Mucosa of descending colon (tissue), 3 donors: ENCODE data around the gene SLC9A9. TPM values are rescaled to one million over a fixed set of nuclear protein-coding genes. Genes with fewer than 3 reads are reported as not detected.
"Not testable (repeated sequence)": the region's sequence is repeated elsewhere in the genome, so short reads cannot be mapped to it uniquely, and the experiment has no call there.

Experiments
- ATAC-seq: fragments of 200-7000 bp; cut with Tn5 transposase; one replicate; pipeline ENCODE4 v1.9.1; 2020; ENCODE audit warnings: mild to moderate bottlenecking, moderate library complexity
- DNase-seq, 3 donors: peaks; one replicate each; pipeline ENCODE4 v3.0.0-alpha.2; 2020
- H3K36me3 ChIP-seq: fragments of 200-600 bp; one replicate; pipeline ENCODE4 v1.8.0; 2021; ENCODE audit warnings: low read depth, mild to moderate bottlenecking
- H3K4me1 ChIP-seq: fragments of 200-600 bp; one replicate; pipeline ENCODE4 v1.8.0; 2021; ENCODE audit warnings: low read depth, mild to moderate bottlenecking
- H3K4me3 ChIP-seq: fragments of 200-600 bp; one replicate; pipeline ENCODE4 v1.8.0; 2021; ENCODE audit warnings: mild to moderate bottlenecking
- H3K9me3 ChIP-seq: fragments of 200-600 bp; one replicate; pipeline ENCODE4 v1.8.0; 2021; ENCODE audit warnings: mild to moderate bottlenecking
- CTCF ChIP-seq: fragments of 200-600 bp; IDR thresholded peaks from one replicate; pipeline ENCODE4 v1.8.0; 2022; ENCODE audit warnings: antibody characterized with exemption, mild to moderate bottlenecking
- intact Hi-C, 2 donors: fragments of 100-400 bp; cut with DNase I in 1 of 2; cut with micrococcal nuclease in 1 of 2; formaldehyde crosslinking; loops; one replicate each; pipeline versions ENCODE4 v1.11.0 to v1.11.1; 2022; cut with DNase I, micrococcal nuclease
- total RNA-seq, 3 donors: library from RNA; stranded (reverse); fragmentation: NEBNext Ultra II Directional in 2 of 3; extraction: Animal tissue kit (Norgen Biotek cat#: 25700) in 2 of 3; gene quantifications; one replicate each; pipeline versions ENCODE4 v1.2.1 to v1.2.4, GENCODE V29; 2021 to 2023
- donor health status: DM: no; HTN: no; CAD: no; lungs with moderate emphysema.
- donor health status: DM: no; HTN: no; CAD: no.
- donor health status: DM: no; HTN: yes; CAD: no.

SLC9A9 gene
- total RNA-seq, 3 donors from 2014 or later: 3.2 to 18.2 (median 6.8) TPM

DNA sequence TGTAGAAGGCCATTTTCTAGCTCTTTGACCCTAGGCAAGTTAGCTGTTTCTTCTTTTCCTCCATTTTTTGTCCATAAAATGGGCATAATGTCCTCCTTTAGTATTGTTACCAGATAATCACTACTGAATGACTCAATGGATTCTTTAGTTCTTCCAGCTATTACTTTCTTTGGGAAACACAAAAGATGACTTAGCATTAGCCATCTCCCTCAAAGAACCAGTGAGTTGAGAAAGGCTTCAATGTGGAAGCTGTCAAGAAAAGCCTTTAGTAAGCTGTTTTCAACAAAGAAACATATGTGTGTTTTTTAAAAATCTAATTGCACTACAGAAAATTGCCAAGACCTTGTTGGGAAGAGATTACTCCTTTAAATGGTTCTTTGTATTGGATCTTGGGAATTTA lies 135.7 kb downstream of the SLC9A9 start:
- H3K36me3 ChIP-seq: no peaks in the 10 kb centered on the region
- DNase-seq: no peak
- intact Hi-C loops: no loop called here
- H3K9me3 ChIP-seq: no peaks in the 10 kb centered on the region
- ATAC-seq: no peak
- TF ChIP-seq CTCF: no peak
- no peaks in the 10 kb centered on the region for H3K4me1 ChIP-seq
- H3K4me3 ChIP-seq: no peak overlapping the region

DNA sequence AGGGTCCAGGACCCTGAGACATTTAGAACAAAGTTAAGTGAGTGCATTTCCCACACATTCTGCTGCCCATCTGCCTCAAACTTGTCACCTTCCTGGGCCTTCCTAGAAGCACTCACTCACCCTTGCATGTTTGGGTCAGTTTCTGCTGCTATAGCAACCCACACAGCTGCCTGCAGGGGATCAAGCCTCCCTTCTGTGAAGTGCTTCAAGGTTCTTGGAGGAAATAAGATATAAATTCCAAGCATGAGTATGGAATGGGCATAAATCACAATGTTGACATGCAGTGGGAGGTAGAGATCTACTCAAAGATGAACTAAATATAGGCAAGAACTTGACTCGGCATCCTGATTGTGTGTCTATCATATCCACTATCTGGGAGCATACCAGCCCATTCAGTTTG lies 140.4 kb downstream of the SLC9A9 start:
- Histone ChIP-seq H3K4me1 (no peaks in the 10 kb centered on the region), H3K36me3 (no peaks in the 10 kb centered on the region), H3K9me3 (no peaks in the 10 kb centered on the region), H3K4me3 (no peak overlapping the region)
- no peak for ATAC-seq
- TF ChIP-seq CTCF: no peak
- no peak for DNase-seq
- intact Hi-C loops: no loop called here

DNA sequence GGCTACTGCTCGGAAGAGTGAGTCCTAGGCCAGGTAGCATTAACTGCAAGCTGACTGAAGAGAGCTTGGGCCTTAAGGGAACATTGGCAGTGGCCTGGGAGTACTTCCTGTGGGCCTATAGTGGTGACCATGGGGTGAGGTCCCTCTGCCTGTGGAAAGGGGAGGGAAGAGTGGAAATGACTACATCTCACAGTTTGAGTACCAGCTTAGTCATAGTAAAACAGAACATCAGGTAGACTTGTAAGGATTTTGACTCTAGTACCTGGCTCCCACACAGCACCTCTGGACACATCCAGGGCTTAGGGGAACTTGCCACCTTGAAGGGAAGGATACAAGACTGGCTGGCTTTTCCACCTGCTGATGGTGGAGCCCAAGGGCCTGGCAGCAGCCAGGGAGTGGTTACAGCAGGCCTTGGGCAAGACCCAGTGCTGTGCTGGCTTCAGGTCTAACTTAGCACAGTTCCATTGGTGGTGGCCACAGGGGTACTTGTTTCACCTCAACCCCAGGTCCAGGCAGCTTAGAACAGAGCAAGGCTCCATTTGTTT lies 147.8 kb downstream of the SLC9A9 start:
- no peaks in the 10 kb centered on the region for H3K9me3 ChIP-seq
- intact Hi-C loops: no loop called here
- no peaks in the 10 kb centered on the region for H3K4me1 ChIP-seq
- no peak for DNase-seq
- no peak for TF ChIP-seq CTCF
- no peak for ATAC-seq
- H3K4me3 ChIP-seq: no peak overlapping the region
- H3K36me3 ChIP-seq: no peaks in the 10 kb centered on the region

DNA sequence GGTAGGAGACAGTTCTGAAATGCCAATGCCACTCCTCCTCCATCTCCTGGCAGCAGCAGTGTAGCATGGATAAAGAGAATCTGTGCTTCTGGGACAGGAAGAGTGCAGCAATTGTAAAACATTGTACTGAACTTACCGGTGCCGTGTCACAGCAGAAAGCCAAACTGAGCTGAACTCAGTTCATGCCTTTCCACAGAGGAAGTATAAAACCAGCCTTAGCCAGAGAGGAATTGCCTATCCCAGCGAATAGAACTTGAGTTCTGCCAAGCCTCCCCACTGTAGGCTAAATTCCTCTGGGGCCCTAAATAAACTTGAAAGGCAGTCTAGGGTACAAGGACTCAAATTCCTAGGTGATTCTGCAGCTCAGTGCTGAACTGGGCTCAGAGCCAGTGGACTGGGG lies 148.8 kb downstream of the SLC9A9 start:
- ATAC-seq: no peak
- no peaks in the 10 kb centered on the region for H3K9me3 ChIP-seq
- H3K36me3 ChIP-seq: no peaks in the 10 kb centered on the region
- intact Hi-C loops: no loop called here
- no peak for TF ChIP-seq CTCF
- no peak for DNase-seq
- H3K4me1 ChIP-seq: no peaks in the 10 kb centered on the region
- H3K4me3 ChIP-seq: no peak overlapping the region

DNA sequence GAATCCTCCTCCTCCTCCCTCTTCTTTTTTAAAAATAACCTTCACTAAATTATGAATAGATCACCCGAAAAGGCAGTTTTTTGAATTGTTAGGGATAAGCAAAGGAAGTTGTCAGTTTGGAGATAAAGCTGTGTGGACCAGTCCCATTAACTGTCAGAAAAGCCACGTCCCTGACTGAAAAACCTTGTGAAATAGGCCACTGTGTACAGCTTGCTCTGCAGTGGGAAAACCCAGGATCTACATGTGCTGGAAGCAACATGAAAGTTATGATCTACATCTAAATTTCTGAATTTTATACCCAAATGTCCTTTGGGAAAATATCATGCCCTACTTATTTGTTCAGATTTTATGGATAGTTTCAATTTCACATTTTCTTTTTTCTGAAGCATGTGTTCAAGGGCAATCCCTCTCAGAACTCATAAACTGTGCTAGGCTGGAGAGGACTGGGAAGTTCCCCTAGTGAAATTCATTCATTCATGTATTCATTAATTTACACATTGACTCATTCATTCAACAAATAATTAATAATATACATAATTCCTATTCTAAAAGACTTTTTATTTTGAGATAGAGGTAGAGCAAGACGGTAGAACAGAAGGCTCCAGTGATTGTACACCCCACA lies 149.5 kb downstream of the SLC9A9 start:
- no peaks in the 10 kb centered on the region for H3K36me3 ChIP-seq
- no peak for DNase-seq
- no peaks in the 10 kb centered on the region for H3K4me1 ChIP-seq
- H3K4me3 ChIP-seq: no peak overlapping the region
- TF ChIP-seq CTCF: no peak
- no peak for ATAC-seq
- no peaks in the 10 kb centered on the region for H3K9me3 ChIP-seq
- intact Hi-C loops: no loop called here

DNA sequence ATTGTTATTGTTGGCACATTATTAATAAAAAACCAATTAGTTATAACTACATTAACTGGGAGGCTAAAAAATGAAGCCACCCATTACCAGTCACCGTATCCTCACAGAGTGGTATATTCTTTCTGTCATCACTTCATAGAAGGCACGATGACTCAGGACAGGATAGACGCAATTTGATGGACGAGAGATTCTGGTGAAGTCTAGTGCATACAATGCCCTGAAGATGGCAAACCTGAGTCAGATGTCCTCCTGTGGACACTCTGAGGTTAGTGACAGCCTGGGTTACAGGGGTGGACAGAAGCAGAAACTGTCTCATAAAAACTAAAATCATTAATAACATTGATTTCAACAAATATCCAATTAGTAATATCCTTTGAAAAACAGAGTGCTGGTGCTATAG lies 150.3 kb downstream of the SLC9A9 start:
- intact Hi-C loops: no loop called here
- no peak for DNase-seq
- no peaks in the 10 kb centered on the region for H3K4me1 ChIP-seq
- no peak for ATAC-seq
- H3K4me3 ChIP-seq: no peak overlapping the region
- H3K9me3 ChIP-seq: no peaks in the 10 kb centered on the region
- TF ChIP-seq CTCF: no peak
- H3K36me3 ChIP-seq: no peaks in the 10 kb centered on the region

- DNase-seq, H3K4me1 ChIP-seq, H3K4me3 ChIP-seq, H3K36me3 ChIP-seq, intact Hi-C loops, ATAC-seq, H3K9me3 ChIP-seq: not testable (repeated sequence)
Observed at GRCh38 chr3:143695333-143695732, 152.9 kb downstream of the SLC9A9 start.
